Right atrium auricular region (tissue), 2 donors: ENCODE data around the gene LLGL1. TPM values are rescaled to one million over a fixed set of nuclear protein-coding genes. Genes with fewer than 3 reads are reported as not detected.

Experiments used
- DNase-seq: peaks from one replicate; pipeline ENCODE4 v3.0.0-alpha.2; 2019; ENCODE audit warnings: low spot score
- H3K27ac ChIP-seq, 2 donors: fragments of 200-600 bp; sonication (generic); 1 replicate in 1 of 2; 2 replicates in 1 of 2; pipeline ENCODE4 v1.5.1; 2016 to 2019
- H3K27me3 ChIP-seq, 2 donors: fragments of 200-600 bp; sonication (generic); one replicate each; pipeline versions ENCODE4 v1.5.1 to v1.6.0; 2017 to 2019
- H3K36me3 ChIP-seq: fragments of 200-600 bp; sonication (generic); one replicate; pipeline ENCODE4 v1.5.1; 2016
- H3K4me1 ChIP-seq, 2 donors: fragments of 200-600 bp; sonication (generic); one replicate each; pipeline versions ENCODE4 v1.5.1 to v1.6.0; 2017 to 2019
- H3K4me3 ChIP-seq, 2 donors: fragments of 200-600 bp; sonication (generic); 1 replicate in 1 of 2; 2 replicates in 1 of 2; pipeline ENCODE4 v1.5.1; 2017 to 2019; ENCODE audit warnings: mild to moderate bottlenecking in 1 of 2, moderate library complexity in 1 of 2
- H3K9me3 ChIP-seq, 2 donors: fragments of 200-600 bp; sonication (generic); one replicate each; pipeline ENCODE4 v1.5.1; 2019
- total RNA-seq, 2 donors: library from RNA; depleted of rRNA; stranded (reverse); fragments of >200 nt; gene quantifications; one replicate each; pipeline ENCODE4 v1.1.0, GENCODE V29; 2016
- TF ChIP-seq, protein P1 (sequence below), 2 donors: fragments of 200-600 bp; sonication (generic); IDR thresholded peaks; one replicate each; pipeline ENCODE4 v1.5.1; 2019; ENCODE audit warnings: antibody characterized with exemption in 2 of 2

Gene LLGL1
- total RNA-seq, 2 donors from 2014 or later: 12.6 to 16.7 TPM

DNA sequence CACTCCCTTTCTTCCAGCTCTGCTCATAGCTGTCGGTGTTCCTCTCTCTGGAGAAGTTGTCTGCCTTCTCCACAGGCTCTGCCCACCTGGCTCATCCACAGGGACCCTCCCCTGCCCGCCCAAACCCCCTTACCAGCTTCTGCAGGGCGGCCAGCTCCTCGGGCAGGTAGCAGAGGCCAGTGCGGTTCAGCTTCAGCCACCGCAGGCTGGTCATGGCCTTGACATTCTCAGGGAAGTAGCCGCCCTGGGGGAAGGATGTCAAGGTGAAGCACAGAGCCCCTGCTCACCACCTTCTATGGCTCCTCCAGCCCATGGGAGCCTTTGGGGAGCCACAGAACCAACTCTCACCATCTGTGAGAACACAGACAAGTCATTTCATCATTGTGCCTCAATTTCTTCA is 31.3 kb downstream of the LLGL1 start:
- H3K4me1 ChIP-seq: peaks cover 0 to 42% of the 10 kb centered on the region in 2 donors
- H3K4me3 ChIP-seq: peak overlapping the region in 1 of 2 donors; percentile 98
- DNase-seq: no peak
- peaks cover 49% of the 10 kb centered on the region for H3K36me3 ChIP-seq
- H3K27ac ChIP-seq: peak overlapping the region; percentile 97 to 98
- TF ChIP-seq, protein P1, sequence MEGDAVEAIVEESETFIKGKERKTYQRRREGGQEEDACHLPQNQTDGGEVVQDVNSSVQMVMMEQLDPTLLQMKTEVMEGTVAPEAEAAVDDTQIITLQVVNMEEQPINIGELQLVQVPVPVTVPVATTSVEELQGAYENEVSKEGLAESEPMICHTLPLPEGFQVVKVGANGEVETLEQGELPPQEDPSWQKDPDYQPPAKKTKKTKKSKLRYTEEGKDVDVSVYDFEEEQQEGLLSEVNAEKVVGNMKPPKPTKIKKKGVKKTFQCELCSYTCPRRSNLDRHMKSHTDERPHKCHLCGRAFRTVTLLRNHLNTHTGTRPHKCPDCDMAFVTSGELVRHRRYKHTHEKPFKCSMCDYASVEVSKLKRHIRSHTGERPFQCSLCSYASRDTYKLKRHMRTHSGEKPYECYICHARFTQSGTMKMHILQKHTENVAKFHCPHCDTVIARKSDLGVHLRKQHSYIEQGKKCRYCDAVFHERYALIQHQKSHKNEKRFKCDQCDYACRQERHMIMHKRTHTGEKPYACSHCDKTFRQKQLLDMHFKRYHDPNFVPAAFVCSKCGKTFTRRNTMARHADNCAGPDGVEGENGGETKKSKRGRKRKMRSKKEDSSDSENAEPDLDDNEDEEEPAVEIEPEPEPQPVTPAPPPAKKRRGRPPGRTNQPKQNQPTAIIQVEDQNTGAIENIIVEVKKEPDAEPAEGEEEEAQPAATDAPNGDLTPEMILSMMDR (IDR thresholded peaks at IDR 0.05): no peak
- H3K27me3 ChIP-seq: no peaks in the 10 kb centered on the region
- no peaks in the 10 kb centered on the region for H3K9me3 ChIP-seq

DNA sequence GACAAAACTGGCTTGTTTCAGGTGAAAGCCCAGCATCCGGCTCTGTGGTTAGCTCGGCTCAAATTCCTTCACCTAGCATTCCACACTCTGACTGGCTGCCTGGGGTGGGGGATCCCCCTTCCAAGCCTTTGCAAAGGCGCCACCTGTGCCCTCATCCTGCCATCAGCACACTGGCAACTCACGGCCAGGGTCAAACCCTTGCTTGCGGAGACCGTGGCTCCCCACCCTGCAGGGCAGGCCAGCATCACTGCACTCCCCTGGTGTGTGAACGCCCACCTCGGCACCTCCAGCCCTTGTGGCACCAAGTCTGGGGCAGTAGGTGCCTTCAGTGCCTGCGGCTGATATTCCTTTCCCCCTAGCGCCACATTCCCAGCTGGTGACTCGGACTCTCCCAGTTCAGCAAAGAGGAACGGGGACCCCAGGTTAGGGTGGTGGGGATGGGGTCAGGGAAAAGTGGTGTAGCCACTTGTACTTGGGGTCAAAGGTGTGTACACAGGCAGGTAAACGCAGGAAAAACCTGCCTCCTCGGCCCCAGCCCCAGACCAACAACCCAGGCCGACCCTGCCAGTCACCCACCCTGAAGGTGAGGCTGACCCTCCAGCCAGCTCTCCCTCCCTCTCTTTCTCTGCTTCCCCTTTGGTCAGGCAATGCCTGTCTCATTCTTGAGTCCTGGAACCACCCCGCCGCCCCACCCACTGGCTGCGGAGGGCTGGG is 32.0 kb downstream of the LLGL1 start:
- Histone ChIP-seq H3K4me3 (peak overlapping the region; percentile 74 to 98), H3K27me3 (no peaks in the 10 kb centered on the region), H3K36me3 (peaks cover 42% of the 10 kb centered on the region), H3K9me3 (no peaks in the 10 kb centered on the region), H3K4me1 (peaks cover 0 to 48% of the 10 kb centered on the region in 2 donors), H3K27ac (peak overlapping the region; percentile 97 to 98)
- TF ChIP-seq, protein P1 (IDR thresholded peaks at IDR 0.05): no peak
- peak; percentile 74 for DNase-seq

DNA sequence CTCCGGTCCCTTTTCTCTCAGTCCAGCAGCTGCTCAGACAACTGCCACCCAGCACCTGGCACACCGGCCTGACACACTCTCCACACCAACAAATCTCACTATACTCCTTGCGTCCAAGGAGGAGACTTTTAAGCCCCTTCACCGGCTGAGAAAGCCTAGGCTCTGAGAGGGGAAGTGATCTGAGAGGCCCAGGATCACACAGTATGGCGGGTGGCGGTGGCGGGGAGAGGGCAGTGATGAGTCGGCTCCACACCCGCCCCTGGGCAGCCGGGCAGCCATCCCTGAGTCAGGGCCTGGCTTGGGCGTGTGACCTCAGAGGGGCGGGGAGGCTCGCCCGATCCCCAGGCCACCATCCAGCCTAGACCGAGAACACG is 32.5 kb downstream of the LLGL1 start:
- no peaks in the 10 kb centered on the region for H3K27me3 ChIP-seq
- H3K4me3 ChIP-seq: peak overlapping the region; percentile 74 to 98
- H3K4me1 ChIP-seq: peaks cover 0 to 54% of the 10 kb centered on the region in 2 donors
- no peaks in the 10 kb centered on the region for H3K9me3 ChIP-seq
- TF ChIP-seq, protein P1 (IDR thresholded peaks at IDR 0.05): no peak
- H3K27ac ChIP-seq: peak overlapping the region; percentile 97 to 98
- DNase-seq: peak; percentile 91
- peaks cover 39% of the 10 kb centered on the region for H3K36me3 ChIP-seq

DNA sequence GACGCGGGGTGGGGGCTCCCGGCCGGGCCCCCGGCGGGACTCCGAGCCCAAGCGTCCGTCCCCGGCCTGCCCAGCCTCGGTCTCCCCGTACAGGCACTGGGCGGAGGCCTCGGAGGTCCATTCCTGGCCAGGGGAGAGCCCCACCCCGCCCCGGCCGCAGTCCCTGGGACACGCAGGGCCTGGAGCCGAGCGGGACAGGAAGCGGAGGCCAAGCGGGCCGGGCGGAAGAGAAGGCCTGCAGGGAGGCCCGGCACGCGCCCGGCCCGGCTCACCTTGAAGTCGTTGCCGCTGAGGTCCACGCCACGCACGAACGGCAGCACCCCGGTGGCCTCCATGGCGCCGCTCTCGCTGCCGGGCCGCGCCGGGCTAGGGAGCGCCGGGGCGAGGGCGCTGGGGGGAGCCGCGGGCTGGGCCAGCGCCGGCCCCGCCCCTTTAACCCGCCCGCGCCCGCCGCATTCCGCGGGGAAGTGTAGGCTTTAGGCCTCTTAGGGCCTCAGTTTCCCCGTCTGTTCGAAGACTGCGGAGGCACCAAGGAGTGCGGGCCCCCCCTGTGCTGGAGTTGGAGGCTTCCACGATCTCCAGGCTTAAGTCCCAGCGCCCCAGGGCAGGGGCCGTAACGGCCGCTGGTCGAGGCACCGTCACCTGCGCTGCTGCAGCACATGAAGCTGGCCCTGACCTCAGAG is 33.1 kb downstream of the LLGL1 start, which contains the start of gene FLII:
Gene FLII (minus strand): TSS at position 383 of the 683 bp plus-strand sequence. CDS start 48 bp downstream, at position 335.
- Histone ChIP-seq H3K9me3 (no peaks in the 10 kb centered on the region), H3K4me1 (peaks cover 0 to 56% of the 10 kb centered on the region in 2 donors), H3K27ac (peak within 1 kb of the TSS; percentile 97 to 98), H3K36me3 (peaks cover 39% of the 10 kb centered on the region), H3K4me3 (peak within 1 kb of the TSS; percentile 74 to 98), H3K27me3 (no peaks in the 10 kb centered on the region)
- no peak for DNase-seq
- TF ChIP-seq, protein P1 (IDR thresholded peaks at IDR 0.05): no peak

DNA sequence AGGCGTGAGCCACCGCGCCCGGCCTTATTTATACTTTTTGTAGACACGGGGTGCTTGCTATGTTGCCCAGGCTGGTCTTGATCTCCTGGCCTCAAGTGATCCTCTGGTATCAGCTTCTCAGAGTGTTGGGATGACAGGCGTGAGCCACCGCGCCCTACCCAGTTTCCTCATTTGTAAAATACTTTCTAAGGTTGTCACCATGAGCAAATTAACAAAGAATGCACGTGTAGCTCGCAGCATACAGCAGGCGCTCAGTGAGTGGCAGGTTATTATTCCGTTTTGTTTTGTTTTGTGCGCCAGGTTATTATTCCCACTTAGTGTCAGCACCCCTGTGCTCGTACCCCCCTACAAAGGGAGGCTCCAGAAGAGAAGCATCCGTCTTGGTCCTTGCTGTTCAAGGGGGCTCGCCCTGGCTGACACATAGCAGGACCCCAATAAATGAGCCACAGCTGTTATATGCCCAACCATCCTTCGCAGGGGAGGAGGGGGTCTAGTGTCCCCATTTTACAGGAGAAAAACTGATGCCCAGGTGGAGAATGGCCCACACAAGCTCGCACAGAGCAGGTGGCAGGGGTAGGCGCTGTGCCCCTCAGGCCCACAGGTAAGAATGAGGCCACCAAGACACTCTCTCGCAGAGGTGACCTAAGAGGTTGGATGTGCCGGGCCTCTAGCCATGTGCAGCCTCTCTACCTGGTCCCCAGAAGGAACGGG is 34.3 kb downstream of the LLGL1 start:
- Histone ChIP-seq H3K4me1 (peaks cover 0 to 56% of the 10 kb centered on the region in 2 donors), H3K36me3 (peaks cover 39% of the 10 kb centered on the region), H3K27ac (peak overlapping the region; percentile 96 to 97), H3K27me3 (no peaks in the 10 kb centered on the region), H3K9me3 (no peaks in the 10 kb centered on the region), H3K4me3 (peak overlapping the region; percentile 80 to 90)
- TF ChIP-seq, protein P1 (IDR thresholded peaks at IDR 0.05): no peak
- DNase-seq: no peak
